Calu3 (cell line): Measurements from ENCODE around the gene UBE2M. TPM values are rescaled to one million over a fixed set of nuclear protein-coding genes. Genes with fewer than 3 reads are reported as not detected.

ENCODE experiments used
- BruUV-seq: library from RNA; stranded (reverse); fragments of 400-500 nt; replicated peaks from 2 replicates; lab custom pipeline; 2021; lab: Mats Ljungman, UMichigan
- CTCF ChIA-PET: fragments of 300-600 bp; sonication (Branson Sonifier 250); formaldehyde crosslinking; loops from one replicate; lab custom pipeline; 2022; ENCODE audit warnings: antibody characterized with exemption; lab: Charles Lee
- DNase-seq: peaks from one replicate; pipeline ENCODE4 v3.0.0; 2022
- H3K27ac Mint-ChIP-seq: one replicate; pipeline ENCODE4 v1.8.0; 2022; ENCODE audit warnings: mixed read lengths; ENCODE audit not compliant: unreplicated experiment
- H3K27me3 Mint-ChIP-seq: one replicate; pipeline ENCODE4 v1.8.0; 2022; ENCODE audit warnings: mixed read lengths; ENCODE audit not compliant: unreplicated experiment
- H3K36me3 Mint-ChIP-seq: one replicate; pipeline ENCODE4 v1.8.0; 2022; ENCODE audit warnings: mild to moderate bottlenecking, moderate library complexity, mixed read lengths; ENCODE audit not compliant: insufficient read depth, unreplicated experiment
- H3K4me1 Mint-ChIP-seq: one replicate; pipeline ENCODE4 v1.8.0; 2022; ENCODE audit warnings: mild to moderate bottlenecking, low read depth, mixed read lengths; ENCODE audit not compliant: unreplicated experiment
- H3K4me3 Mint-ChIP-seq: one replicate; pipeline ENCODE4 v1.8.0; 2022; ENCODE audit warnings: mild to moderate bottlenecking, low read depth, moderate library complexity, mixed read lengths; ENCODE audit not compliant: unreplicated experiment
- H3K9me3 Mint-ChIP-seq: one replicate; pipeline ENCODE4 v1.8.0; 2022; ENCODE audit warnings: low read depth, mixed read lengths; ENCODE audit not compliant: unreplicated experiment
- CTCF ChIP-seq: fragments of 200-600 bp; IDR thresholded peaks from one replicate; pipeline ENCODE4 v1.8.0; 2022; ENCODE audit warnings: antibody characterized with exemption; ENCODE audit not compliant: unreplicated experiment
- intact Hi-C: fragments of 100-400 bp; cut with micrococcal nuclease; formaldehyde crosslinking; loops from one replicate; pipeline ENCODE4 v1.10.0; 2022; ENCODE audit not compliant: unreplicated experiment
- total RNA-seq: library from RNA; stranded (reverse); gene quantifications from 2 replicates; pipeline ENCODE4 v1.2.3, GENCODE V29; 2022

UBE2M gene
- total RNA-seq, 1 experiment from 2014 or later = 131 TPM

GRCh38 chr19:58519355-58520256 lies 38.8 kb downstream of the UBE2M start, which contains the start of gene ZBTB45:
ZBTB45 (minus strand) TSS chr19:58519810; CDS start chr19:58517673, 2,137 bp downstream.
- Mint-ChIP-seq H3K4me3 (peak within 1 kb of the TSS; percentile 88), H3K36me3 (peaks cover 59% of the 10 kb centered on the region), H3K4me1 (peaks cover 34% of the 10 kb centered on the region), H3K27ac (peak within 1 kb of the TSS; percentile 75), H3K27me3 (no peaks in the 10 kb centered on the region), H3K9me3 (no peaks in the 10 kb centered on the region)
- TF ChIP-seq CTCF = peak; percentile 75
- CTCF ChIA-PET = interaction anchor here (0.8 to 3.5 kb wide), 14 partner anchors 10 to 669 kb away, joined by 3 to 28 read pairs (median 6); partner anchors contain the start of genes CHMP2A, RPS5, TRIM28 and UBE2M
- TSS peak; percentile 23 for BruUV-seq
- peak; percentile 94 for DNase-seq
- intact Hi-C loops = no loop called here

- H3K27me3 Mint-ChIP-seq = no peaks in the 10 kb centered on the region
- H3K4me3 Mint-ChIP-seq = peak overlapping the region; percentile 88
- H3K9me3 Mint-ChIP-seq = no peaks in the 10 kb centered on the region
- CTCF ChIA-PET = interaction anchor here (1.0 to 3.5 kb wide), 6 partner anchors 25 to 156 kb away, joined by 3 to 28 read pairs (median 6); partner anchors contain the start of genes CHMP2A, TRIM28, ZNF446 and ZNF497
- no TSS peak for BruUV-seq
- peaks cover 65% of the 10 kb centered on the region for H3K36me3 Mint-ChIP-seq
- DNase-seq = peak; percentile 81
- peak overlapping the region; percentile 75 for H3K27ac Mint-ChIP-seq
- intact Hi-C loops = no loop called here
- peaks cover 36% of the 10 kb centered on the region for H3K4me1 Mint-ChIP-seq
- no peak for TF ChIP-seq CTCF
Measured at GRCh38 chr19:58519087-58519354, 39.4 kb downstream of the UBE2M start.

- H3K4me3 Mint-ChIP-seq = peak overlapping the region; percentile 88
- BruUV-seq = no TSS peak
- H3K9me3 Mint-ChIP-seq = no peaks in the 10 kb centered on the region
- no peak for TF ChIP-seq CTCF
- CTCF ChIA-PET = interaction anchor here (0.5 to 3.5 kb wide), 8 partner anchors 12 to 156 kb away, joined by 3 to 28 read pairs (median 6); partner anchors contain the start of genes CHMP2A, TRIM28, ZNF446 and ZNF497
- H3K4me1 Mint-ChIP-seq = peaks cover 41% of the 10 kb centered on the region
- peak; percentile 23 for DNase-seq
- peak overlapping the region; percentile 75 for H3K27ac Mint-ChIP-seq
- peaks cover 70% of the 10 kb centered on the region for H3K36me3 Mint-ChIP-seq
- H3K27me3 Mint-ChIP-seq = no peaks in the 10 kb centered on the region
- intact Hi-C loops = no loop called here
Measured at GRCh38 chr19:58518256-58519086, 39.9 kb downstream of the UBE2M start.
